HepG2 (cell line): ENCODE measurements around the gene RNU1-1. TPM values are rescaled to one million over a fixed set of nuclear protein-coding genes. Genes with fewer than 3 reads are reported as not detected.

Experiments
- DPF2 ChIP-seq: sonication (generic); formaldehyde crosslinking; IDR thresholded peaks from 2 replicates; pipeline ENCODE4 v1.4.0; 2020; ENCODE audit warnings: mild to moderate bottlenecking, low read depth, missing genetic modification reagents, borderline replicate concordance
- HNRNPK ChIP-seq: fragments of 200-400 bp; formaldehyde crosslinking; IDR thresholded peaks from 2 replicates; pipeline ENCODE4 v1.6.1; 2018; ENCODE audit warnings: low read length, low read depth, moderate library complexity, mild to moderate bottlenecking; ENCODE audit not compliant: poor library complexity, severe bottlenecking
- IRF2 ChIP-seq: IDR thresholded peaks from 2 replicates; pipeline ENCODE4 v1.6.1; 2018; ENCODE audit warnings: missing genetic modification reagents, missing compliant biosample characterization
- PHF20 ChIP-seq: sonication (generic); formaldehyde crosslinking; IDR thresholded peaks from 2 replicates; pipeline ENCODE4 v1.5.0; 2020; ENCODE audit warnings: mild to moderate bottlenecking, missing genetic modification reagents
- SP140L ChIP-seq: sonication (generic); formaldehyde crosslinking; IDR thresholded peaks from 2 replicates; pipeline ENCODE4 v1.4.0; 2020; ENCODE audit warnings: missing genetic modification reagents, borderline replicate concordance
- SRF ChIP-seq: IDR thresholded peaks from 2 replicates; pipeline ENCODE4 v1.6.1; 2011; ENCODE audit warnings: mild to moderate bottlenecking, low read depth, low read length, moderate library complexity
- STAG1 ChIP-seq: sonication (generic); formaldehyde crosslinking; IDR thresholded peaks from 2 replicates; pipeline ENCODE4 v1.4.0; 2020; ENCODE audit warnings: missing genetic modification reagents
- TEAD3 ChIP-seq: optimal IDR thresholded peaks from 2 replicates; pipeline ENCODE3; 2016; ENCODE audit warnings: borderline replicate concordance
- ZNF329 ChIP-seq: sonication (generic); formaldehyde crosslinking; IDR thresholded peaks from 2 replicates; pipeline ENCODE4 v1.9.0; 2021; ENCODE audit warnings: low read depth, mild to moderate bottlenecking, missing genetic modification reagents
- ZNF441 ChIP-seq: sonication (generic); formaldehyde crosslinking; IDR thresholded peaks from 2 replicates; pipeline ENCODE4 v1.7.0; 2021; ENCODE audit warnings: missing genetic modification reagents, borderline replicate concordance
- ZNF446 ChIP-seq: sonication (generic); formaldehyde crosslinking; IDR thresholded peaks from 2 replicates; pipeline ENCODE4 v1.5.0; 2020; ENCODE audit warnings: mild to moderate bottlenecking, missing genetic modification reagents
- ZNF746 ChIP-seq: sonication (generic); formaldehyde crosslinking; IDR thresholded peaks from 2 replicates; pipeline ENCODE4 v1.8.0; 2022; ENCODE audit warnings: mild to moderate bottlenecking, missing genetic modification reagents
- ZNF772 ChIP-seq: sonication (generic); formaldehyde crosslinking; IDR thresholded peaks from 2 replicates; pipeline ENCODE4 v1.5.0; 2020; ENCODE audit warnings: mild to moderate bottlenecking, missing genetic modification reagents
- ZNF782 ChIP-seq: sonication (generic); formaldehyde crosslinking; IDR thresholded peaks from 2 replicates; pipeline ENCODE4 v1.4.0; 2020; ENCODE audit warnings: missing genetic modification reagents, mild to moderate bottlenecking, borderline replicate concordance
- ZNF790 ChIP-seq: sonication (generic); formaldehyde crosslinking; IDR thresholded peaks from 2 replicates; pipeline ENCODE4 v1.8.0; 2022; ENCODE audit warnings: missing genetic modification reagents, mild to moderate bottlenecking, borderline replicate concordance
- polyA plus RNA-seq, 8 experiments: library from polyadenylated mRNA; depleted of rRNA in 3 of 8; stranded (reverse) in 7 of 8; unstranded in 1 of 8; fragments of >200 nt; fragmentation: Illumina TruSeq in 4 of 8; extraction: Trizol in 4 of 8; gene quantifications; 2 replicates each; pipeline versions ENCODE4 v1.2.1 to v1.2.3, GENCODE V29; 2011 to 2016; ENCODE audit warnings: low read depth in 4 of 8, missing spikeins in 1 of 8, mixed read lengths in 1 of 8; ENCODE audit not compliant: insufficient read depth in 1 of 8
- total RNA-seq, 5 experiments: library from RNA; depleted of rRNA; stranded (reverse); fragments of >200 nt; fragmentation: Illumina TruSeq; extraction: Trizol; gene quantifications; 2 replicates each; pipeline ENCODE4 v1.2.3, GENCODE V29; 2016; ENCODE audit warnings: low read depth in 1 of 5
- TF ChIP-seq, protein P1 (sequence below): sonication (generic); formaldehyde crosslinking; IDR thresholded peaks from 2 replicates; pipeline ENCODE4 v1.5.0; 2020; ENCODE audit warnings: mild to moderate bottlenecking, missing genetic modification reagents, moderate library complexity
- TF ChIP-seq, protein P2 (sequence below): IDR thresholded peaks from 2 replicates; pipeline ENCODE4 v1.6.1; 2016; ENCODE audit warnings: mild to moderate bottlenecking
- TF ChIP-seq, protein P3 (sequence below): sonication (generic); formaldehyde crosslinking; IDR thresholded peaks from 2 replicates; pipeline ENCODE4 v1.4.0; 2020; ENCODE audit warnings: missing genetic modification reagents, mild to moderate bottlenecking, borderline replicate concordance
- TF ChIP-seq, protein P4 (sequence below): sonication (generic); formaldehyde crosslinking; IDR thresholded peaks from 2 replicates; pipeline ENCODE4 v1.5.0; 2020; ENCODE audit warnings: mild to moderate bottlenecking, missing genetic modification reagents
- TF ChIP-seq, protein P5 (sequence below): sonication (generic); formaldehyde crosslinking; IDR thresholded peaks from 2 replicates; pipeline ENCODE4 v1.5.1; 2020; ENCODE audit warnings: mild to moderate bottlenecking, missing genetic modification reagents, borderline replicate concordance

RNU1-1 gene
- total and polyA plus RNA-seq, 2 of the 13 experiments (the other 11 are each of a cell fraction or from before 2014, with no cell fraction given): under 0.01 to 11,018 TPM

DNA sequence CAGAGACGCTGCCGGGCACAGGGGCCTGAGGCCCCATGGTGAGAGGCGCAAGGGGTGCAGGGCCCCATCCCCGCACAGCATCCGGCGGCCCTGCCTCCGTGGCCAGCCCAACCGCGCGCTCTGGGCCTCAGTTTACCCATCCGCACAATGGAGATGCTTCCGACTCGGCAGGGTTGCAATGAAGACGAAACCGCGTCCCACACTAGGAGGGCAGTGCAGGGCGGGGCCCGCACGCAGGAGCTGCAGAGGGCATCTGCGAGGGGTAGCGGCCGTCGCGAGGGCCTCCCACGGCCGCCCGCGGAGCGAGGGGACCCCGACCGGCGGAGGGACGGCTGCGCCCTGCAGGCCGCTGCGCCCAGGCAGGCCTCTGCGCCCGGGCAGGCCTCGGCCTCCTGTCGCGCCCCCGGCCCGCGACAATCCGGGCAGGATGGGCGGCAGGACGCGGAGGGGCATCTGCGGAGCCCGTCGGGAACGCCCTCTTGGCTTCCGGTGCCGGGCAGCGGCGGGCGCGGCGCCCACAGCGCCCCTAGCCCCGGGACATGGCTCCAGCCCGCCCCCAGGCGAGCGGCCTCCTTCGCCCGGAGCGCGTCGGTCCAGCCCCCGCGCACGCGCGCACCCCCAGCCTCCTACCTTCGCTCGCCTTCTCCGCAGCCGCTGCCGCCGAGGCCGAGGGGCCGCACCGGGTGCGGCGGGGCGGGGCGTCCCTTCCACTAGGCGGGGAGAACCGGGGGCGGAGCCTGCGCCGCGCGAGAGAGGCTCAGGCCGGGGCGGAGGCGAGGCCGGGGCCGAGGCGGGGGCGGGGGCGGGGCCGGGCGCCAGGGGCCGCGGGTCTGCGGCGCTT lies 15.3 kb downstream of the RNU1-1 start (continued):
- TF ChIP-seq, protein P1, sequence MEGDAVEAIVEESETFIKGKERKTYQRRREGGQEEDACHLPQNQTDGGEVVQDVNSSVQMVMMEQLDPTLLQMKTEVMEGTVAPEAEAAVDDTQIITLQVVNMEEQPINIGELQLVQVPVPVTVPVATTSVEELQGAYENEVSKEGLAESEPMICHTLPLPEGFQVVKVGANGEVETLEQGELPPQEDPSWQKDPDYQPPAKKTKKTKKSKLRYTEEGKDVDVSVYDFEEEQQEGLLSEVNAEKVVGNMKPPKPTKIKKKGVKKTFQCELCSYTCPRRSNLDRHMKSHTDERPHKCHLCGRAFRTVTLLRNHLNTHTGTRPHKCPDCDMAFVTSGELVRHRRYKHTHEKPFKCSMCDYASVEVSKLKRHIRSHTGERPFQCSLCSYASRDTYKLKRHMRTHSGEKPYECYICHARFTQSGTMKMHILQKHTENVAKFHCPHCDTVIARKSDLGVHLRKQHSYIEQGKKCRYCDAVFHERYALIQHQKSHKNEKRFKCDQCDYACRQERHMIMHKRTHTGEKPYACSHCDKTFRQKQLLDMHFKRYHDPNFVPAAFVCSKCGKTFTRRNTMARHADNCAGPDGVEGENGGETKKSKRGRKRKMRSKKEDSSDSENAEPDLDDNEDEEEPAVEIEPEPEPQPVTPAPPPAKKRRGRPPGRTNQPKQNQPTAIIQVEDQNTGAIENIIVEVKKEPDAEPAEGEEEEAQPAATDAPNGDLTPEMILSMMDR: peak; percentile 61
- TF ChIP-seq ZNF746 (CRISPR knock-in tag) (no peak), HNRNPK (no peak), ZNF772 (peak; percentile 10; the same call in 1 of the 2 replicates), DPF2 (CRISPR knock-in tag) (no peak), SP140L (CRISPR knock-in tag) (no peak), PHF20 (CRISPR knock-in tag) (peak; percentile 67), IRF2 (CRISPR knock-in tag) (no peak), STAG1 (CRISPR knock-in tag) (peak; percentile 26; the same call in 1 of the 2 replicates), TEAD3 (peak; percentile 5), ZNF446 (CRISPR knock-in tag) (peak; percentile 65; the same call in 1 of the 2 replicates), ZNF329 (CRISPR knock-in tag) (0 out of 2 replicates have a peak, but pooled peaks have one; percentile 62), ZNF790 (CRISPR knock-in tag) (peak; percentile 64; the same call in 1 of the 2 replicates), ZNF782 (CRISPR knock-in tag) (no peak), SRF (no peak), ZNF441 (CRISPR knock-in tag) (peak; percentile 46; the same call in 1 of the 2 replicates)
- TF ChIP-seq, protein P2, sequence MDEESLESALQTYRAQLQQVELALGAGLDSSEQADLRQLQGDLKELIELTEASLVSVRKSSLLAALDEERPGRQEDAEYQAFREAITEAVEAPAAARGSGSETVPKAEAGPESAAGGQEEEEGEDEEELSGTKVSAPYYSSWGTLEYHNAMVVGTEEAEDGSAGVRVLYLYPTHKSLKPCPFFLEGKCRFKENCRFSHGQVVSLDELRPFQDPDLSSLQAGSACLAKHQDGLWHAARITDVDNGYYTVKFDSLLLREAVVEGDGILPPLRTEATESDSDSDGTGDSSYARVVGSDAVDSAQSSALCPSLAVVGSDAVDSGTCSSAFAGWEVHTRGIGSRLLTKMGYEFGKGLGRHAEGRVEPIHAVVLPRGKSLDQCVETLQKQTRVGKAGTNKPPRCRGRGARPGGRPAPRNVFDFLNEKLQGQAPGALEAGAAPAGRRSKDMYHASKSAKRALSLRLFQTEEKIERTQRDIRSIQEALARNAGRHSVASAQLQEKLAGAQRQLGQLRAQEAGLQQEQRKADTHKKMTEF (CRISPR knock-in tag): no peak; the same call in 1 of the 2 replicates
- TF ChIP-seq, protein P3, sequence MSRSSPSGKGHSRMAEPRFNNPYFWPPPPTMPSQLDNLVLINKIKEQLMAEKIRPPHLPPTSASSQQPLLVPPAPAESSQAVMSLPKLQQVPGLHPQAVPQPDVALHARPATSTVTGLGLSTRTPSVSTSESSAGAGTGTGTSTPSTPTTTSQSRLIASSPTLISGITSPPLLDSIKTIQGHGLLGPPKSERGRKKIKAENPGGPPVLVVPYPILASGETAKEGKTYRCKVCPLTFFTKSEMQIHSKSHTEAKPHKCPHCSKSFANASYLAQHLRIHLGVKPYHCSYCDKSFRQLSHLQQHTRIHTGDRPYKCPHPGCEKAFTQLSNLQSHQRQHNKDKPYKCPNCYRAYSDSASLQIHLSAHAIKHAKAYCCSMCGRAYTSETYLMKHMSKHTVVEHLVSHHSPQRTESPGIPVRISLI: peak; percentile 10; the same call in 1 of the 2 replicates
- TF ChIP-seq, protein P4, sequence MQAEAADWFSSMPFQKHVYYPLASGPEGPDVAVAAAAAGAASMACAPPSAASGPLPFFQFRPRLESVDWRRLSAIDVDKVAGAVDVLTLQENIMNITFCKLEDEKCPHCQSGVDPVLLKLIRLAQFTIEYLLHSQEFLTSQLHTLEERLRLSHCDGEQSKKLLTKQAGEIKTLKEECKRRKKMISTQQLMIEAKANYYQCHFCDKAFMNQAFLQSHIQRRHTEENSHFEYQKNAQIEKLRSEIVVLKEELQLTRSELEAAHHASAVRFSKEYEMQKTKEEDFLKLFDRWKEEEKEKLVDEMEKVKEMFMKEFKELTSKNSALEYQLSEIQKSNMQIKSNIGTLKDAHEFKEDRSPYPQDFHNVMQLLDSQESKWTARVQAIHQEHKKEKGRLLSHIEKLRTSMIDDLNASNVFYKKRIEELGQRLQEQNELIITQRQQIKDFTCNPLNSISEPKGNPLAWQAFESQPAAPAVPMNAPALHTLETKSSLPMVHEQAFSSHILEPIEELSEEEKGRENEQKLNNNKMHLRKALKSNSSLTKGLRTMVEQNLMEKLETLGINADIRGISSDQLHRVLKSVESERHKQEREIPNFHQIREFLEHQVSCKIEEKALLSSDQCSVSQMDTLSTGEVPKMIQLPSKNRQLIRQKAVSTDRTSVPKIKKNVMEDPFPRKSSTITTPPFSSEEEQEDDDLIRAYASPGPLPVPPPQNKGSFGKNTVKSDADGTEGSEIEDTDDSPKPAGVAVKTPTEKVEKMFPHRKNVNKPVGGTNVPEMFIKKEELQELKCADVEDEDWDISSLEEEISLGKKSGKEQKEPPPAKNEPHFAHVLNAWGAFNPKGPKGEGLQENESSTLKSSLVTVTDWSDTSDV (CRISPR knock-in tag): no peak; the same call in 1 of the 2 replicates
- TF ChIP-seq, protein P5, sequence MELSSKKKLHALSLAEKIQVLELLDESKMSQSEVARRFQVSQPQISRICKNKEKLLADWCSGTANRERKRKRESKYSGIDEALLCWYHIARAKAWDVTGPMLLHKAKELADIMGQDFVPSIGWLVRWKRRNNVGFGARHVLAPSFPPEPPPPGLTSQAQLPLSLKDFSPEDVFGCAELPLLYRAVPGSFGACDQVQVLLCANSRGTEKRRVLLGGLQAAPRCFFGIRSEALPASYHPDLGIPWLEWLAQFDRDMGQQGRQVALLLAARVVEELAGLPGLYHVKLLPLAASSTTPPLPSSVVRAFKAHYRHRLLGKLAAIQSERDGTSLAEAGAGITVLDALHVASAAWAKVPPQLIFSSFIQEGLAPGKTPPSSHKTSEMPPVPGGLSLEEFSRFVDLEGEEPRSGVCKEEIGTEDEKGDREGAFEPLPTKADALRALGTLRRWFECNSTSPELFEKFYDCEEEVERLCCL (CRISPR knock-in tag): no peak
